GM12891 (cell line): ENCODE results near the gene LIMD2.

ENCODE experiments used
- PAX5 ChIP-seq: IDR thresholded peaks from 2 replicates; pipeline ENCODE4 v1.6.1; 2011; ENCODE audit warnings: low read length, moderate library complexity, mild to moderate bottlenecking; ENCODE audit not compliant: insufficient read depth, severe bottlenecking
- POLR2A ChIP-seq: IDR thresholded peaks from 2 replicates; pipeline ENCODE4 v1.6.1; 2011; ENCODE audit warnings: low read depth, low read length, control low read depth
- POLR2AphosphoS5 ChIP-seq: IDR thresholded peaks from 2 replicates; pipeline ENCODE4 v1.6.1; 2011; ENCODE audit warnings: low read depth, low read length, control low read depth
- POU2F2 ChIP-seq: IDR thresholded peaks from 2 replicates; pipeline ENCODE4 v1.6.1; 2011; ENCODE audit warnings: low read depth, mild to moderate bottlenecking, control low read depth, low read length, moderate library complexity
- SPI1 ChIP-seq: IDR thresholded peaks from 2 replicates; pipeline ENCODE4 v1.6.1; 2011; ENCODE audit warnings: low read depth, low read length, control low read depth
- TAF1 ChIP-seq: IDR thresholded peaks from 2 replicates; pipeline ENCODE4 v1.6.1; 2011; ENCODE audit warnings: low read depth, low read length, control low read depth

DNA sequence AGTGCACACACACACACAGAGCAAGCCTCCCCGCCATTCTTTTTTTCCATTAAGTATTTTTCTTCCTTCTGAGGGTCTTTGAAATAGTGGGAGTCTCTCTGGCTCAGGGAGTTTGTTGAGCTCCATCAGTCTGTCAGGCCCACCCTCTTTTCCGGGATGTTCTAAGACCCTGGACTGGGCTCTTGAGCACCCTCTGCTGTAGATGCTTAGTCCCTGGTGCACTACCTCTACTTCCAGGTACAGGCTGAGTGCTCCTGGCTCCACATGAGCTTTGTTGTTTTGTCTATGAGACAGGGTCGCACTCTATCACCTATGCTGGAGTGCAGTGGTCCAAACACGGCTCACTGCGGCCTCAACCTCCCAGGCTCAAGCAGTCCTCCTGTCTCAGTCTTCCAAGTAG, 20.7 kb downstream of the LIMD2 start:
- no peak for TF ChIP-seq SPI1
- TF ChIP-seq TAF1: no peak
- TF ChIP-seq POLR2A: no peak
- TF ChIP-seq POLR2AphosphoS5: no peak
- no peak for TF ChIP-seq PAX5
- TF ChIP-seq POU2F2: no peak
